Measurements from ENCODE around the gene ATP5PD.

Gene ATP5PD

DNA sequence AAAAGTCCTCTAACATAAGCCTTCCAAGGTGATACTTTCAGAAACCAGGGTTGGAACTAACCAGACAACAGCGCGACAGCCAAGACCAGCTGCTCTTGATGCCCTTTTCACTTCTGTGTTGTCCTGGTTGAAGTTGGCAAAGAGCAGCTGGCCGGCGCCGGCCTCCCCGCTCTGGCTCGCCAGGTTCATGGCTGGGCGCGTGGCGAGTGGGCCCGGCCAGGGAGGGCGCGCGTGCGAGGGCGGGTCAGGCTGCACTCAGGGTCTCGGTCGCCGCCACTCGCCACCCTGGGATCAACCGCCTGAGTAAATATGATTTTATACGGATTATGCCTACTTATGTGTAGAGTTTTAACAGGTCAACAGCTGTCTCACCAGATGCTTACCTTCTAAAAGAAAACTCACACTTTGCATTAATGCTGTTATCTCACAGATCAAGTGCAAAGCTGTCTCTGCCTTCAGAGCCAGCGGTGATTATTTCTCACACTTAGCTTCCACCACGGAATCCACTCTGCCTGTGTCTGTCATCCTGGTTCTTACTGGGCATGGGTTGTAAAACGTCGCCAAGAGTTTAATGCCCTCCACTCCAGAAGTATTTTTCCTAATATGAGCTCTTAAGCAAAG is 13.8 kb upstream of the ATP5PD start:
- no peak for TF ChIP-seq CTCF (IDR thresholded peaks at IDR 0.05; ENCODE audit: extremely low read depth, missing control alignments)
- no peak for DNase-seq (ENCODE audit: low spot score)

DNA sequence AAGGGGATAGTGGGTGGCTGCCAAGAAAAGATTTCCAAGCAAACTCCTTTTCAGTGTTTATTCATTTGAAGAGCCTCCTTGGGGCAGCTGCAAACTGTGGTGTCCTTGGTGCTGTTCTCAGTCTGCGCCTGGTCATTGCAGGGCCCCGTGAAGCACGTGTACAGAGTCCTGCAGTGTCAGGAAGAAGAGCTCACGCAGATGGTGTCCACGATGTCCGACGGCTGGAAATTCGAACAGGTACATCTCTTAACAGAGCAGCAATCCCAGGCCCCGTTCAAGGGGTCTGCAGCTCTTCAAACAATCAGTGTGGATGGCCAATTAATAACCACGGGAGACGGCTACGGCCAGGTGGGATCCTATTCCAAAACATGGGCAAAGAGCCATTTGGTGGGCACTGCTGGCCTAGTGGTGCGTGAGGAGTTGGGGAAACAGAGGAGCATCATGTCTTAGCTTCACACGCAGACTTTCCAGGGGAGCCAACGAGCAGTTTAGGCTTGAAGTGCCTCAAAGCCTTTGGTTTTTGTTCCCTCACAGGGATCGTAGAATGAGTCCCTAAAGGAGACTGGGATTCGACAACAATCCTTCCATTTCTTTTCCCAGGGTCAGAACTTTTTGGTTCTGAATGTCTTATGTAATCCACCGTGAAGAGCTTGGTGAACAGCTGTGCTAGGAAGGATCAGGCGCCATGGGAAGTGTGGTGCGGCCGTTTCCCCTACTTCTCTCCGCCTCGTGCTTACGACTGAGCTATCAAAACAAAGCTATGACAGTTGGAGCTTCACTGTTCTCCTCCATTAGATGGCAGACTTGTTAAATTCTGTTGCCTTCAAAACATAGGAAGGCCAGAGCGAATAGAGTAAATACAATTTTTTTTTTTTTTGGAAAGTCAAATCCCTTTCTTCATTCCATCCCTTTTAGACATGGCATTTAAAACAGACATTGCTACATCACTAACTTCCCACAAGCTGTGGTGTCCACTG is 12.9 kb upstream of the ATP5PD start:
- no peak for DNase-seq (ENCODE audit: low spot score)
- no peak for TF ChIP-seq CTCF (IDR thresholded peaks at IDR 0.05; ENCODE audit: extremely low read depth, missing control alignments)

- DNase-seq (ENCODE audit: low spot score) = no peak
- no peak for TF ChIP-seq CTCF (IDR thresholded peaks at IDR 0.05; ENCODE audit: extremely low read depth, missing control alignments)
These were observed 5.2 kb upstream of the ATP5PD start for GRCh38 chr17:75051941-75052340.

DNA sequence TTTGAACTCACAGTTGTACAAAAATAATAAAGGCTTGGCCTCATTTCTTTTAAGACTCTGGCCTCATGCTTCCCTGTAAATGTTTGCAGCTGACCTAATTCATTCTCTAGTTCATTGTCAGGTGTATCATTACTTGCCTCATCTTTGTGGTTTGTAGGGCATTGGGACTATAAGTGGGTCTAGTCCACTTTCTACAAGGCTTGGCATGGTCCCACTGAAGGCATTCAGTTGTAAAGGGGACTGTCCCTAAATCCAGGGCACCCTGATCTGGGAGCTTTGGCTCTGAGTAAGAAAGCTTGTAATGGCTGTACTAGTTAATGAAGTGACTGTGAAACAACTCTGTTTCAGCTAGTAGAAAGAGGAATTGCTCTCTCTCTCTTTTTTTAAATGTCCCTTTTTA is 2.9 kb upstream of the ATP5PD start:
- DNase-seq (ENCODE audit: low spot score) = no peak
- no peak for TF ChIP-seq CTCF (IDR thresholded peaks at IDR 0.05; ENCODE audit: extremely low read depth, missing control alignments)

DNA sequence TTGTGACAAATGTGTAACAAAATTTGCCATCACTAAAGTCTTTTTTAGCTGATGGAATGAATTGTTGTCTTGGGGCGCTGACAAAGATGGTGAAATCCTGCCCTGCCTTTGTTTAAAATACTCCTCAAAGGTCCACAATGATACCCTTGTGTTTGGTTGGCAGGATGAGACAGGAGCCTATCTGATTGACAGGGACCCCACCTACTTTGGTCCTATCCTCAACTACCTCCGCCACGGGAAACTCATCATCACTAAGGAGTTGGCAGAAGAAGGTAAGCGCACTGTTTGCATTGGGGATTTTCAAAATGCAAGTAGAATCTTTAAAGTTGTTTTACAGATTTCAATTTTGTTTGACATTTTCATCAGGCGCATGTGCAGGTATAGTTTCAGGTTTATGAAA is 2.3 kb upstream of the ATP5PD start:
- DNase-seq (ENCODE audit: low spot score) = no peak
- TF ChIP-seq CTCF (IDR thresholded peaks at IDR 0.05; ENCODE audit: extremely low read depth, missing control alignments) = no peak

- no peak for TF ChIP-seq CTCF (IDR thresholded peaks at IDR 0.05; ENCODE audit: extremely low read depth, missing control alignments)
- no peak for DNase-seq (ENCODE audit: low spot score)
These were observed 1.6 kb upstream of the ATP5PD start for GRCh38 chr17:75048249-75048878.
